Hematopoietic multipotent progenitor cell treated with erythropoietin and hydrocortisone succinate and interleukin-3 and kit ligand, for 4 days (in vitro differentiated cells): ENCODE data around the gene SH3YL1.

Experiments
- DNase-seq: peaks from one replicate; pipeline ENCODE4 v3.0.0-alpha.2; 2015

SH3YL1 gene

GRCh38 chr2:281381-281780 is 17.5 kb upstream of the SH3YL1 start:
- DNase-seq = no peak

- no peak for DNase-seq
Observed at GRCh38 chr2:280650-281110, 16.8 kb upstream of the SH3YL1 start.

- no peak for DNase-seq
Observed at GRCh38 chr2:279956-280649, 16.3 kb upstream of the SH3YL1 start.

GRCh38 chr2:279366-279765 is 15.5 kb upstream of the SH3YL1 start:
- DNase-seq = no peak

GRCh38 chr2:278927-279320 is 15.1 kb upstream of the SH3YL1 start:
- no peak for DNase-seq

- no peak for DNase-seq
Observed at GRCh38 chr2:278312-278926, 14.6 kb upstream of the SH3YL1 start.

- DNase-seq = no peak
Observed at GRCh38 chr2:275466-275865, 11.6 kb upstream of the SH3YL1 start.

GRCh38 chr2:274503-274902 is 10.7 kb upstream of the SH3YL1 start:
- DNase-seq = peak; percentile 51

GRCh38 chr2:273333-273732 is 9.5 kb upstream of the SH3YL1 start:
- no peak for DNase-seq

GRCh38 chr2:271917-272316 is 8.1 kb upstream of the SH3YL1 start:
- DNase-seq = no peak

GRCh38 chr2:270861-271260 is 7.0 kb upstream of the SH3YL1 start:
- no peak for DNase-seq

- peak; percentile 33 for DNase-seq
Observed at GRCh38 chr2:269356-270030, 5.7 kb upstream of the SH3YL1 start.

- peak; percentile 39 for DNase-seq
Observed at GRCh38 chr2:268323-268722, 4.5 kb upstream of the SH3YL1 start.

- peak; percentile 97 for DNase-seq
Observed at GRCh38 chr2:264493-265468, 949 bp upstream of the SH3YL1 start, which contains the start of gene ACP1. TSS of gene ACP1 (plus strand) at chr2:264947. CDS start at chr2:264965, 18 bp downstream.

- no peak for DNase-seq
Observed at GRCh38 chr2:263022-263738, 652 bp downstream of the SH3YL1 start.

- DNase-seq = no peak
Observed at GRCh38 chr2:262117-262516, 1.7 kb downstream of the SH3YL1 start.

GRCh38 chr2:260507-261161 is 3.2 kb downstream of the SH3YL1 start:
- DNase-seq = peak; percentile 53

GRCh38 chr2:259789-260331 is 4.0 kb downstream of the SH3YL1 start:
- no peak for DNase-seq

- no peak for DNase-seq
Observed at GRCh38 chr2:258933-259332, 4.9 kb downstream of the SH3YL1 start.

- DNase-seq = no peak
Observed at GRCh38 chr2:257842-258241, 6.0 kb downstream of the SH3YL1 start.

- peak; percentile 10 for DNase-seq
Observed at GRCh38 chr2:257429-257828, 6.4 kb downstream of the SH3YL1 start.
